GM19324 (cell line): ENCODE results near the gene MBD5.

Experiments
- ATAC-seq: cut with Tn5 transposase; IDR thresholded peaks from one replicate; pipeline ENCODE4 v1.9.1; 2021; ENCODE audit warnings: mild to moderate bottlenecking, moderate library complexity; ENCODE audit not compliant: unreplicated experiment, low FRiP score

The MBD5 gene

DNA sequence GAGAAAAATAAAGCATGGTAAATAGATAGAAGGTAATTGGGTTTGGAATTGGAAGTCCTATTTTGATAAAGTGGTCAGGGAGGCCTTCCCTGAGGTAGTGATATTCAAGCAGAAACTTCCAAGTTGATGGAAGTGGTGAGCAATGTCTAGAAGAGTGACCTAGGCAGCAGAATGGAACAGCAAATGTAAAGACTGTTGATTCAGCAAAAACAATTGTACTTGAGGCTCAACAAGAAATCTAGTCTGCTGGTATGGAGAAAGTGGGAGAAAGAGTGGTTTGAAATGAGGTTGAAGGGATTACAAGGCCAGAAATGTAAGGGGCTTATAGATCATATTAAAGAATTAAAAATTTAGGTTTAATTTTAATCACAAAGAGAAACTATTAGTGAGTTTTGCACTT lies 181.3 kb downstream of the MBD5 start:
- no peak for ATAC-seq

- ATAC-seq, result no peak
Measured at GRCh38 chr2:148207111-148207510, 186.2 kb downstream of the MBD5 start.

GRCh38 chr2:148209603-148210002 lies 188.7 kb downstream of the MBD5 start:
- ATAC-seq, result no peak

DNA sequence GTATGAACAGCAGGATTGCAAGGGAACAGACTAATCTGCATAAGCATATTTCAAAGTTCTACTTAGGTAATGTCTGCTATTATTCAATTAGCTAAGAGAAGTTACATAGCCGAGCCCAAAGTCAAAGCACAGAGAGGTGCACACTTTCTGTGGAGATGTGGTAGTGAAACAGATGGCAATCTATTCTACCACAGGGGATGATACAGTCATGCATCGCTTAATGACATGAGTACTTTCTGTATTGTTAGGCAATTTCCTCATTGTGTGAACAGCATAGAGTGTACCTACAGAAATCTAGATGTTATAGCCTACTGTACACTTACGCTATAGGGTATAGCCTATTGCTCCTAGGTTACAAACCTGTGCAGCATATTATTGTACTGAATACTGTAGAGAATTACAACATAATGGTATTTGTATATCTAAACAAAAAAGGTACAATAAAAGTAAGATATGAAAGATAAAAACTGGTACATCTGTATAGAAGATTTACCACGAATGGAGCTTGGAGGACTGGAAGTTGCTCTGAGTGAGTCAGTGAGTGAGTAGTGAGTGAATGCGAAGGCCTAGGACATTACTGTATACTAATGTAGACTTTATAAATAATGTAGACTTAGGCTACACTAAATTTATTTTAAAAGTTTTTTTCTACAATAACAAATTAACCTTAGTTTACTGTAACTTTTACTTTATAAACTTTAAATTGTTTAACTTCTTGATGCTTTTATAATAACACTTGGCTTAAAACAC lies 197.6 kb downstream of the MBD5 start:
- ATAC-seq, result no peak

- ATAC-seq, result no peak
Measured at GRCh38 chr2:148221166-148221565, 200.3 kb downstream of the MBD5 start.

- ATAC-seq, result no peak
Measured at GRCh38 chr2:148221926-148222325, 201.0 kb downstream of the MBD5 start.

- no peak for ATAC-seq
Measured at GRCh38 chr2:148231858-148232257, 211.0 kb downstream of the MBD5 start.

- ATAC-seq, result no peak
Measured at GRCh38 chr2:148234143-148234542, 213.3 kb downstream of the MBD5 start.

DNA sequence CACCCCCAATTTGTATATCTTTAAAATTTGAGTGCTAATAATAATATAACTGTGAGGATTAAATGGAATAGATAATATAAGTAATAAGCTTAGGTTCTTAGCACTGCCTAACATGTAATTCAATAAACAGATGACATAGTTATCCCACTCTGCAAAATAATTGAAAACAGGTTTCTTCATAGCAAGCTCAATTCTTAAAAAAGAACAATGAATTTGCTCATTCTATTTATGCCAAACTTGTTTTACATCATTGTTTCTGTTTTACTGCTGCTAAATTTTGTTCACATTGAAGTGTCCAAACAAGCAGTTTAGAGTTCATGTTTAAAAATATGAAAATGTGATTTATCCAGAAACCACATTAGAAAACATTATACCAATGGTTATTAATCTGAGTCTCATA lies 217.0 kb downstream of the MBD5 start:
- ATAC-seq, result no peak

GRCh38 chr2:148238561-148238960 lies 217.7 kb downstream of the MBD5 start:
- no peak for ATAC-seq

DNA sequence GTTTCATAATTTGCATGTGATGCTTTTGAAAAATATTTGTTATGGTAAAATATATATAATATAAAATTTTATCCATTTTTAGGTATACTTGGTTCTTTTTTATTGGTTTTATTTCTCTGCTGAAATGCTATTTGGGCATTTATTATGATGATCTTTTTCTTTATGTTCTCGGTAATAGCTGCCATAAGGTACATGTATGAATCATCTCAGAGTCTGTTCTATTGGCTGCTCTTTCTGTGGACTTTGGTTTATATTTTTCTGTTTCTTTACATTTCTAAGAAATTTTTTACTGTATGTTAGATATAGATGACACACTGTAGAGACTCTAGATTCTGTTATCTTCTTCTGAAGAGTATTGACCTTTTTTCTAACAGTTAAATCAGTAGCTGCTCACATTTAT lies 219.9 kb downstream of the MBD5 start:
- ATAC-seq, result no peak

DNA sequence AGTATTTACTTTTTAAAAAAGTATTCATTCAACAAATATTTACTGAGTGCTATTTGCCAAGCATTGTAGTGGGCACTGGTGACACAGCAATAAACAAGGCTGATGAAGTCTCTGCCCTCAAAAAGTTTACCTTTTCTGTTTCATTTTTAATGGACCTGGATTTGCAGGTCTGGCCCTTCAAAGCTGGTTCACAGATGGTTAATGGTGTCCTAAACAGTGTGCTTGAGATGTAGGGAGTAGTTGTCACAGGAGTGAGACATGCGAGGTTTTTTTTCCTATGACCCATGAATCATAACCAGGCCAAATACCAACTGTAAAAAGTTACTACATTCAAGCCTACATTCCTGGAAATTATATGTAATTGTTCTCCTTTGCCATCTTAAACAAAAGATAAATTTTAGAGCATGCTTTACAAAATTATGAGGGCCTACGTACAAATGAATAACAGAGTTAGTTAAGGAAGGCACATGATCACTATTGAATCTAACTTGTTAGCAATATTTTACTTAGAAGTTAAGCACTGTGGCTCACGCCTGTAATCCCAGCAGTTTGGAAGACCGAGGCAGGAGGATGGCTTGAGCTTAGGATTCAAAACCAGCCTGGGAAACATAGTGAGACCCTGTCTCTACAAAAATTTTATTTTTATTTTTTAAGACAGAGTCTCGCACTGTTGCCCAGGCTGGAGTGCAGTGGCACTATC lies 223.9 kb downstream of the MBD5 start:
- ATAC-seq, result no peak

GRCh38 chr2:148251993-148252392 lies 231.1 kb downstream of the MBD5 start:
- no peak for ATAC-seq

DNA sequence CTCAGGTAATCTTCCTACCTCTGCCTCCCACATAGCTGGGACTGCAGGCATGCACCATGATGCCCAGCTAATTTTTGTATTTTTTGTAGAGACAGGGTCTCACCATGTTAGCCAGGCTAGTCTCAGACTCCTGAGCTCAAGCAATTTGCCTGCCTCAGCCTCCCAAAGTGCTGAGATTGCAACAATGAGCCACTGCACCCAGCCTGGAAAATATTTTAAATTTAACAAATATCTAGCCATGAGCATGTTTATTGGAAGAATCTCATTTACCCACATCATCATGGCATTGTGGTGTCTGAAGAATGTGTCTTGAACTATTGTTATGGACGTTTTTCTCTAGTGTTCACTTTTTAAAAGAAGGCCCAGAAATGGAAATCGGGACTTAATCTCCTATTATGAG lies 231.8 kb downstream of the MBD5 start:
- ATAC-seq, result no peak

DNA sequence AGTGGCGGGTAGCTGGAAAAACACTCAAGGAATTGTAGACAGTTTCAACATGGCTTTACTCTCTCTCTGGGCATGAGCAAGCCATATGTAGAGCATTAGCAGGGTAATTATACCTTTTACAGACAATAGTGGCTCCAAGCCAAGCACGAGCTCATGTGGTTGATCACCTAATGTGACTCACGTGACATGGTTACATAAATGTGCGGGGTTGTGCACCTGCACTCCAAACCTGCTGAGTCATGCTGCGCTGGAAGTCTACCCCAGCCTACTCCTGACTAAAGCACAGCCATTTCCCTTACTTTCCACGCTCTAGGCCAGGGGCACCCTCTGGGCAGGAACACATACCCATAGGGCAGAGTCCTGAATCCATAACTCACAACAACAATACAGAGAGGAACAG lies 232.8 kb downstream of the MBD5 start:
- ATAC-seq, result no peak

- ATAC-seq, result no peak
Measured at GRCh38 chr2:148255929-148256328, 235.0 kb downstream of the MBD5 start.

GRCh38 chr2:148257276-148257675 lies 236.4 kb downstream of the MBD5 start:
- no peak for ATAC-seq

- ATAC-seq, result no peak
Measured at GRCh38 chr2:148258124-148258523, 237.2 kb downstream of the MBD5 start.

DNA sequence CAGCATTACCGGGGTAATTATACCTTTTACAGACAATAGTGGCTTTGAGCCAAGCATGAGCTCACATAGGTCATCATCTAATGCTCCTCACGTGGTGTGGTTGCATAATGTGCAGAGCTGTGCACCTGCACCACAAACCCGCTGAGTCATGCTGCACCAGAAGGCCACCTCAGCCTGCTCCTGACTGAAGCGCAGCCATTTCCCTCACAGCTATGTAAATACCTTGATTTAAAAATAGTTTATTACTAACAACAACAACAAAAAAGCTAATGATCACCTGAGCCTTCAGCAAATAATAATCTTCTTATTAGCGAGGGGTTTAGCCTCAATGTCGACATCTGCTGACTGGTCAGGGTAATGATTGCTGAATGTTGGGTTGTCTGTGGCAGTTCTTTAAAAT lies 238.8 kb downstream of the MBD5 start:
- no peak for ATAC-seq

DNA sequence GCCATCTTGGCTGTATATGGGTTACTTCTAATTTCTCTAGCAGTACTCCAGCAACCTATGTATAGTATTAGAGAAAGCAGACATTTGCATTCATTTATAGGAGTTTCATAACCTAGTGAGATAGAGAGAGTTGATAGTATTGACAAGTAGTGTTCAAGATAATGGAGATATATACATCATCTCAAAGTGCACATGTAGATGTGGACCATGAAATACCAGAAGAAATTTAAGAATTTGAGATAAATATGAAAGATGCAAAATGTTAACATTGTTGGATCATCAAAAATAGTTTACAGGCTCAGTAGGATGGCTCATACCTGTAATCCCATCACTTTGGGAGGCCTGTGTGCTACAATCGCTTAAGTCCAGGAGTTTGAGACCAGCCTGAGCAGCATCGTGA lies 243.0 kb downstream of the MBD5 start:
- no peak for ATAC-seq

DNA sequence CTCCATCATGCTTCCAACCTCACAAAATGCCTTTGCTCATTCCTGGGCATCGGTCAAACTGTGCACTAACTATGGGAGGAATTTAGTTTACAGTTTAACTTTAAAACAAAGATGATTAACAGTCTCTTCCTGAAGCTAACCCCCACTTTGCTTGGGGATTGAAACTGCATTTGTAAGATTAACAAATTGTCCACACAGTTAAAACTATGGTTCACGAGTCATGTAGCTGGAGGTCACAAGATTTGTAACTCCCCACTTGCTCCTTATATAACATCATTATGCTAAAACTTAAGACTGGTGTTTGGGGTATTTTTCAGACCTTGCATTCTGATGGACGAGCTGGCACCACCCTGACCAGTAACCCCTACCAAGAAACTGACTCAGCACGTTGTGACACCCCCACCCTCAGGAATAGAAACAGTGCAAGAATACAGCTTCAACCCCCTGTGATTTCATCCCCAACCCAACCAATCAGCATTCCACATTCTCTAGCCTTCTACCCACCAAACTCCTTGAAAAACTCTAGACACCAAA lies 252.3 kb downstream of the MBD5 start:
- no peak for ATAC-seq

GRCh38 chr2:148279216-148279615 lies 258.3 kb downstream of the MBD5 start:
- ATAC-seq, result no peak
